ENCODE measurements around the gene ZRANB1. TPM values are rescaled to one million over a fixed set of nuclear protein-coding genes. Genes with fewer than 3 reads are reported as not detected.
A peak's percentile ranks its signal among the peaks of the same experiment; 100 is the strongest.
"Not testable (repeated sequence)": the region's sequence is repeated elsewhere in the genome, so short reads cannot be mapped to it uniquely, and the experiment has no call there.

Gene ZRANB1
- 9.4 and 11.5 TPM in 2 replicates for total RNA-seq (2014; rRNA removed)
- polyA plus RNA-seq (2012): 4.2 TPM

GRCh38 chr10:124941823-124942222 is at the start of gene ZRANB1:
Gene ZRANB1, plus strand, starts transcription at chr10:124942123. Its CDS starts 371 bp downstream, at chr10:124942494.
- no peak for DNase-seq (ENCODE audit: low read depth)

- no peak for DNase-seq (ENCODE audit: low read depth)
Observed at GRCh38 chr10:124892905-124893304, 49.0 kb upstream of the ZRANB1 start.

GRCh38 chr10:124894569-124895215 is 47.2 kb upstream of the ZRANB1 start:
- no peak for DNase-seq (ENCODE audit: low read depth)

- DNase-seq (ENCODE audit: low read depth): no peak
Observed at GRCh38 chr10:124896751-124897150, 45.2 kb upstream of the ZRANB1 start.

- DNase-seq (ENCODE audit: low read depth): no peak
Observed at GRCh38 chr10:124898471-124898870, 43.5 kb upstream of the ZRANB1 start.

GRCh38 chr10:124899151-124899550 is 42.8 kb upstream of the ZRANB1 start:
- DNase-seq (ENCODE audit: low read depth): no peak

- DNase-seq (ENCODE audit: low read depth): no peak
Observed at GRCh38 chr10:124902462-124902861, 39.5 kb upstream of the ZRANB1 start.

GRCh38 chr10:124903111-124903510 is 38.8 kb upstream of the ZRANB1 start:
- no peak for DNase-seq (ENCODE audit: low read depth)

GRCh38 chr10:124904796-124905195 is 37.1 kb upstream of the ZRANB1 start:
- DNase-seq (ENCODE audit: low read depth): no peak

GRCh38 chr10:124906551-124907001 is 35.3 kb upstream of the ZRANB1 start:
- DNase-seq (ENCODE audit: low read depth): peak; percentile 87

GRCh38 chr10:124909563-124909962 is 32.4 kb upstream of the ZRANB1 start:
- DNase-seq (ENCODE audit: low read depth): no peak

- peak; percentile 26 for DNase-seq (ENCODE audit: low read depth)
Observed at GRCh38 chr10:124911124-124912067, 30.5 kb upstream of the ZRANB1 start.

GRCh38 chr10:124912101-124912886 is 29.6 kb upstream of the ZRANB1 start:
- no peak for DNase-seq (ENCODE audit: low read depth)

GRCh38 chr10:124913167-124913566 is 28.8 kb upstream of the ZRANB1 start:
- DNase-seq (ENCODE audit: low read depth): no peak

GRCh38 chr10:124914398-124914797 is 27.5 kb upstream of the ZRANB1 start:
- not testable (repeated sequence) for DNase-seq (ENCODE audit: low read depth)

- no peak for DNase-seq (ENCODE audit: low read depth)
Observed at GRCh38 chr10:124916098-124916584, 25.8 kb upstream of the ZRANB1 start.

- DNase-seq (ENCODE audit: low read depth): peak; percentile 93
Observed at GRCh38 chr10:124916585-124917427, 25.1 kb upstream of the ZRANB1 start.

GRCh38 chr10:124917428-124918190 is 24.3 kb upstream of the ZRANB1 start:
- DNase-seq (ENCODE audit: low read depth): peak; percentile 40

GRCh38 chr10:124918191-124918830 is 23.6 kb upstream of the ZRANB1 start:
- peak; percentile 69 for DNase-seq (ENCODE audit: low read depth)
